Measurements from ENCODE around the gene TIAM1.

The TIAM1 gene

DNA sequence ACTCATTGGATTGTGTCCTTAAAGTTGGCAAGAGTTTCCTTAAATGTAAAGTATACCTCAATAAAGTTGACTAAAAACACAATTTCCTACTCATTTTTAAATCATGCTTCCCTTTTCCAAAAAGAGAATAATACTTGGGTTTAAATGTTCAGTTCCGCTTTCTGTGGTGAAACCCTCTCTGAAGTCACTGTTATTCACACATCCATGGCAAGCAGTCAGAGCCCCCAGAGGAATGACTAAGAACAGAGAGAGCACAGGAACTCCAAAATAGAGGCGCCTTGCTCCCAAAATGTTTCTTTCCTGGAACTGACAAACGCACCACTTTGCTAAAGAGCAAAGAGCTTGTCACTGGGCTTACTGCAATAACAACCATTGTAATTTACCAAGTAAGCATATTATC, 142.5 kb downstream of the TIAM1 start:
- POLR2A ChIA-PET = interaction anchor here (0.7 kb wide), 1 partner anchor 1177 kb away, joined by 3 read pairs; no protein-coding TSS in a partner anchor
- CTCF ChIA-PET = interaction anchor here (1.2 to 1.9 kb wide), 4 partner anchors 12 to 394 kb away, joined by 3 to 12 read pairs (median 6); no protein-coding TSS in a partner anchor
- no peak for DNase-seq (ENCODE audit: extremely low spot score)
- TF ChIP-seq, protein P1, sequence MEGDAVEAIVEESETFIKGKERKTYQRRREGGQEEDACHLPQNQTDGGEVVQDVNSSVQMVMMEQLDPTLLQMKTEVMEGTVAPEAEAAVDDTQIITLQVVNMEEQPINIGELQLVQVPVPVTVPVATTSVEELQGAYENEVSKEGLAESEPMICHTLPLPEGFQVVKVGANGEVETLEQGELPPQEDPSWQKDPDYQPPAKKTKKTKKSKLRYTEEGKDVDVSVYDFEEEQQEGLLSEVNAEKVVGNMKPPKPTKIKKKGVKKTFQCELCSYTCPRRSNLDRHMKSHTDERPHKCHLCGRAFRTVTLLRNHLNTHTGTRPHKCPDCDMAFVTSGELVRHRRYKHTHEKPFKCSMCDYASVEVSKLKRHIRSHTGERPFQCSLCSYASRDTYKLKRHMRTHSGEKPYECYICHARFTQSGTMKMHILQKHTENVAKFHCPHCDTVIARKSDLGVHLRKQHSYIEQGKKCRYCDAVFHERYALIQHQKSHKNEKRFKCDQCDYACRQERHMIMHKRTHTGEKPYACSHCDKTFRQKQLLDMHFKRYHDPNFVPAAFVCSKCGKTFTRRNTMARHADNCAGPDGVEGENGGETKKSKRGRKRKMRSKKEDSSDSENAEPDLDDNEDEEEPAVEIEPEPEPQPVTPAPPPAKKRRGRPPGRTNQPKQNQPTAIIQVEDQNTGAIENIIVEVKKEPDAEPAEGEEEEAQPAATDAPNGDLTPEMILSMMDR (IDR thresholded peaks at IDR 0.05; ENCODE audit: control extremely low read depth, extremely low read depth, low read depth, missing control alignments) = no peak

DNA sequence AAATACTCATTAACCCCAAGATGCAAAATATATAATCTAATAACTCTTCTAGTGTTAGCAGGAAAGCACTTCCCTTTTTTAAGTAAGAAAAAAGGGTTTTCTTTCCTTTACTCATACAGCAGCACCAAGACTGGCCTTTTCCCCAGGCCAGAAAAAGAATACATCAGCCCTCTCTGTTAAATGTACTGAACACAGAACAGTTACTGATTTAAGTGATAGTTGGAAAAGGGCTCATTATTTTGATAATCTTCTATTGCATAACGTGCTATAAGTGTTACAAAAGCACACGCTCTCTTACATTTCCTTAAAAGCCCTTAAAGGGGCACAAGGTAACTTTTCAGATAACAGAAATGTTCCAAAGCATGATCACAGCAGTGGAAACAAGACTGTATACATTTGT, 142.9 kb downstream of the TIAM1 start:
- TF ChIP-seq, protein P1 (IDR thresholded peaks at IDR 0.05; ENCODE audit: control extremely low read depth, extremely low read depth, low read depth, missing control alignments) = no peak
- ChIA-PET CTCF (interaction anchor here (1.2 to 3.2 kb wide), 3 partner anchors 10 to 379 kb away, joined by 4 to 36 read pairs (median 7); no protein-coding TSS in a partner anchor), POLR2A (no interaction called here)
- no peak for DNase-seq (ENCODE audit: extremely low spot score)

DNA sequence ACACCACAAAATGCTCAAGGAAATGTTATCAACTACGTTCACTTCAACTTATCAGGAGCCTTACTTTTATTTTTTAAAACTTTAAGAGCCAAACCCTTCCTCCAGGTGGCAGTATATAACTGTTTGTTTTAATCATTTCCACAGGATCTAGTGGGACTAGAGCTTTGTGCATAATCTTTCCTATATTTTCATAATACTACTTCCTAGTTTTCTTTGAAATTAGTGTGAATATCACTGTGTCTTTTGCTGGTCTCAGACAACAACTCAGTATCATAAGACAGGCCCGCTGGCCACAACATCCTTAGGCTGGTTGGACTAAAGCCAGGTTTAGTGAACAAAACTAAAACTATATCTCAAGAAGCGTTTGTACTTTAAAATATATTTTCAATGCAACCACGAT, 145.5 kb downstream of the TIAM1 start:
- POLR2A ChIA-PET = no interaction called here
- TF ChIP-seq, protein P1 (IDR thresholded peaks at IDR 0.05; ENCODE audit: control extremely low read depth, extremely low read depth, low read depth, missing control alignments) = peak; percentile 43
- CTCF ChIA-PET = interaction anchor here (0.8 to 3.3 kb wide), 8 partner anchors 22 to 410 kb away, joined by 3 to 36 read pairs (median 5); no protein-coding TSS in a partner anchor
- DNase-seq (ENCODE audit: extremely low spot score) = peak; percentile 38

DNA sequence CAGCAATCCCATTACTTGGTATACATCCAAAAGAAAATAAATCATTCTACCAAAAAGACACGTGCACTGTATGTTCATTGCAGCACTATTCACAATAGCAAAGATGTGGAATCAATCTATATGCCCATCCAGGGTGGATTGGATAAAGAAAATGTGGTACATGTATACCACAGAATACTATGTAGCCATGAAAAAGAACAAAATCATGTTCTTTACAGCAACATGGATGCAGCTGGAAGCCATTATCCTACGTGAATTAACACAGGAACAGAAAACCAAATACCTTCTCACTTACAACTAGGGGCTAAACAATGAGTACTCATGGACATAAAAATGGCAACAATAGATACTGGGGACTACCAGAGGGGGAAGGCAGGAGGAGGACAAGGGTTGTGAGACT, 147.3 kb downstream of the TIAM1 start:
- ChIA-PET POLR2A (no interaction called here), CTCF (interaction anchor here (2.0 to 4.2 kb wide), 2 partner anchors 385 to 408 kb away, joined by 5 to 25 read pairs; no protein-coding TSS in a partner anchor)
- TF ChIP-seq, protein P1 (IDR thresholded peaks at IDR 0.05; ENCODE audit: control extremely low read depth, extremely low read depth, low read depth, missing control alignments) = no peak
- no peak for DNase-seq (ENCODE audit: extremely low spot score)

DNA sequence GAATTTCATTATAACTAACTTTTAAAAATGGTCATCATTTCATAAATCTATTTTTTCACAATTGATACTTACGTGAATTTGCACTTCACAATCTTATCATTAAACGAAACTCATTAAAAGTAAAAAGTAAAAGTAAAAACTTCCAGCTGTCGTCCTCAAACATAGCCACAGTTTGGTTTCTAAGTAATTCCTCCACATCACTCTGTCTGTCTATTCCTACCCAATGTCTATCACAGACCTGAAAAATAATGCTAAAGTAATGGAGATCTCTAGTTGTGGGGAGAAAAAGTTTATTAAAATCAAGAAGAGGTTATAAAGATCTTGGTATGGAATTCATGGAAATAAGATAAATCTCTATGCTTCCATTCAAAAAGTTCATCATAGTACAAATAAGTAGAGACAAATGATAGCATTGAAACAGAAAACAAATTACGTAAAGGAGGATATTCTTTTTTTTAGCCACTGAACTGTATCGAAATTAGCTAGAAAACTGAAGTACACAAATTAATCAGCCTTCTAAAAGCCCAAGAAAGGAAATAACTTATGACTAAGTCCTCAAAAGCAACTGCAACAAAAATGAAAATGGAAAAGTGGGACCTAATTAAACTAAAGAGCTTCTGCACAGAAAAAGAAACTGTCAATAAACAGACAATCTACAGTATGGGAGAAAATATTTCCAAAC, 148.6 kb downstream of the TIAM1 start:
- CTCF ChIA-PET = interaction anchor here (0.7 to 4.2 kb wide), 6 partner anchors 9 to 409 kb away, joined by 3 to 25 read pairs (median 4); no protein-coding TSS in a partner anchor
- TF ChIP-seq, protein P1 (IDR thresholded peaks at IDR 0.05; ENCODE audit: control extremely low read depth, extremely low read depth, low read depth, missing control alignments) = no peak
- no peak for DNase-seq (ENCODE audit: extremely low spot score)
- POLR2A ChIA-PET = no interaction called here

DNA sequence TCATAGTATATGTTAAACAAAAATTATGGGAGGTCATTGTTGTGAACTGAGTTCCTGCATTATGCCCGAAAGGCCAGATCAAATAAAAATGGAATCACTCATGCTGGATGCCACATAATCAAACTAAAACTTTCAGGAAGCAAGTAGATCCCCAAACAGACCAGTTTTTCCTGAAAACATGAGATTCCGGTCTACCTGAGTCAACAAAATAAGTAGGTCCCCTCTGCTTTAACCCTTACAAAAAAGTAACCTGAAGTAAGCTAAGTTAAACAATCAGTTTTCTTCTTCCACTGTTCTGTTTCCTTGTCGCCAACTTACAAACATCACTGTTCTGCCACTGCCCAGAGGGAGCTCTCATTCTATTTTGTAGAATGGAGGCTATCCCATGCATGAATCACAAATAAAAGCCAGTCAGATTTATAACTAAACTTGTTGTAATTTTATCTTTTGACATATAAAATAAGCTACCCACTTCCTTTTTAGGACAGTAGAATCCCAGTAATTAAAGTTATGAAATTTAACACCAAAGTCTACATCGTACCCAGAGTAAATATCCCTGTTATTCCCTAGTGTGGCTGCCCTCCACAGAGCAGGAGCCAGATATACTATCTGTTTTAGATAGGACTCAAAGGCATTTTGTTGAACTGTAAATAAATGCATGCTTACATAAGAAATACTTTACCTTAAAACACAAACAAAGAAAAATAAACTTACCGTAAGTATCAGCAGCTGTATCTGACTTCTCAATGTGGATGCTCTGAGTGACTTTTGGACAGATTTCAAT, 149.4 kb downstream of the TIAM1 start:
- no peak for DNase-seq (ENCODE audit: extremely low spot score)
- CTCF ChIA-PET = interaction anchor here (0.7 to 4.2 kb wide), 5 partner anchors 8 to 410 kb away, joined by 3 to 25 read pairs (median 5); no protein-coding TSS in a partner anchor
- POLR2A ChIA-PET = no interaction called here
- TF ChIP-seq, protein P1 (IDR thresholded peaks at IDR 0.05; ENCODE audit: control extremely low read depth, extremely low read depth, low read depth, missing control alignments) = no peak
